ENCODE data around the gene CACHD1.

GRCh38 chr1:64539289-64539688 lies 69.4 kb downstream of the CACHD1 start:
- no peak for TF ChIP-seq CTCF (IDR thresholded peaks at IDR 0.05 in 4 of 5, conservative IDR thresholded peaks at IDR 0.05 in 1 of 5)
- TF ChIP-seq POLR2A (IDR thresholded peaks at IDR 0.05): no peak

Measured in gastrocnemius medialis (tissue), 4 donors.